Right kidney (tissue), 1 donor: ENCODE data around the gene AGBL4.
A peak's percentile ranks its signal among the peaks of the same experiment; 100 is the strongest.

ENCODE experiments used
- DNase-seq: peaks from one replicate; pipeline ENCODE4 v3.0.0-alpha.2; 2016

The AGBL4 gene

GRCh38 chr1:48939828-48940227 lies 1083.9 kb downstream of the AGBL4 start:
- DNase-seq: no peak

DNA sequence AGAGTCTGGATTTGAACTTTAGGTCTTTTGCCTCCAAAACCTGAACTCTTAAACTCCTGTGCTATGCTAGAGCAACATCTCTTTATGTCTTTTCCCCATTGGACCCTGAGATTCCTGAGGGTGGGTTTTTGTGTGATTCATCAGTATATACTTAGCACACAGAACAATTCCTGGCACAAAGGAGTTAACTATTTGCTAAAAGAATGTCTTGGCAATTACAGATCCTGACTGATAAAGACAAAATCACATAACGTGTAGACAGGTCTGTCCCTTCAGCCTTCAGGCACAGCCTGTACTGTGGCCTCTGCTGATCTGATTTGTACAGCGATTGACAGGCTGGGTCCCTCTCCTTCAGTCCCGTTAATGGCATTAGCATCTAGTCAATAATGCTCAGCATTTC lies 1084.7 kb downstream of the AGBL4 start:
- no peak for DNase-seq

- DNase-seq: no peak
Observed at GRCh38 chr1:48937732-48938131, 1086.0 kb downstream of the AGBL4 start.

DNA sequence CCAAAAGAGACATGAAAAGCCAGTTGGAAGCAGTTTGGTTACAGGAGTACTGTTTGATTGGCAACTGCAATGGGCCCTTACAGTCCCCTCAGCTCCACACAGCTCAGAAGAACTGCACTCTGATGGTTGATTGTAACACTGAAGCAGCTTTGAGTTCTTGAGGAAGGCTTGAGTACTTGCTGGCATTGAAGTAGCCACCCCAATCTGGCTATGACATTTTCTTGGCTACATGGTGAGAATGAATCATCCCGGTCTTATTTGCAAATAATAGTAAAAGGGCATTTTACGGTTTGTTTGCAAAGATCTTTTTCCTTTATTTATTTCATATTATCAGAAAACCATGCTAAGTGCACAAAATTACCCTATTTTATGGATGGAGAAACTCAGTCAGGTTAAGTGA lies 1087.3 kb downstream of the AGBL4 start:
- no peak for DNase-seq

GRCh38 chr1:48932366-48932765 lies 1091.4 kb downstream of the AGBL4 start:
- DNase-seq: no peak

GRCh38 chr1:48931506-48932192 lies 1092.1 kb downstream of the AGBL4 start:
- DNase-seq: no peak

DNA sequence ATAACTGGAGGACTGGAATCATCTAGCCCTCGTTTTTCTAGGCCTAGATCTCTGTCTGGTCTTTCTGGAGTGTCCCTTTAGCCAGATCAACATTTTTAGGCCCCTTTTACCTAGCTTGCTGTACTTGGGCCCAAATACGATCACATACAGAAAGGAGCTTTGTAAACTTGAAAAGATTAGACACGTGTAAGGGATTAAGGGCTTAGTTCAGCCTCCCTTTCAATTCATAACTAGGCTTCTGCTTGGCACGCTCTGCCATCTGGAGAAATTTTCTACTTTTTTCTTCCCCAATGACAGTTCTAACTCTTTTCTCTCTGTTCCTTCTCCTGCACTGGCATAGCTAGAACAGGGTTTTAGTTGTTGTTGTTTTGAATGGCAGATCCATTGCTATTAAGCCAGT lies 1093.7 kb downstream of the AGBL4 start:
- no peak for DNase-seq

DNA sequence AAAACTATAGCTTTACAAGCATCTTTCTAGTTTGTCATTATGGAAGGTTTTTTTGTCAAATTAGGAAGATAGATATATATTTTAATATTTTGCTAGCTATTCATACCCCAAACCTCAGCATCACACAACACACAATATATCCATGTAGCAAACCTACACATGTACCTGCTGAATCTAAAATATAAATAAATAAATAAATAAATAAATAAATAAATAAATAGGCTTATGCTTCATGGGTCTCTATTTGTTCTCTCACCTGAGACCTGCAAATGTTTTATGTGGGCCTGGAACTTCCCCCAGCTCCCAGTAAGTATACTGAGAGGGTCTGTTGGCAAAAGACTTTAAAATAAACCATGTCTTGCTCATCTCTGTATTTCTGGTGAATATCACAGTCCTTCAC lies 1099.7 kb downstream of the AGBL4 start:
- DNase-seq: no peak

GRCh38 chr1:48923116-48923515 lies 1100.6 kb downstream of the AGBL4 start:
- DNase-seq: no peak

GRCh38 chr1:48920851-48921250 lies 1102.9 kb downstream of the AGBL4 start:
- DNase-seq: no peak

- DNase-seq: no peak
Observed at GRCh38 chr1:48917901-48918603, 1105.7 kb downstream of the AGBL4 start.

DNA sequence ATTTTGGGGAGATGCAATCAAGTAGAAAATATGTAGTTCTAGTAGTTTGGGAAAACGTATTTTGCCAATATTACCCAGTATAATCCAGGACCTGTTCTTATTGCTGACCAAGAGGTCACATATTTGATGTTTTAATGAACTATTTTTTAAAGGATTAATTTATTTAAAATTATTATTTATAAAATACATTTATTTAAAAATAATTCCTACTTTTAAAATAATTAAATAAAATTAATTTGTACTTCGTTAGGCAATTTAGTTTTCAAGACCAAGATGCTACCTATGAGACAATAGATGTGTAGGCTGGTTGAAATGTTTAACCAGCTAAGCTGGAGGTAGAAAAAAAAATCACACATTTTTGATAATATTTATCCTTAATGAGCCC lies 1106.7 kb downstream of the AGBL4 start:
- DNase-seq: no peak

GRCh38 chr1:48916130-48917069 lies 1107.4 kb downstream of the AGBL4 start:
- DNase-seq: peak; percentile 33

- DNase-seq: no peak
Observed at GRCh38 chr1:48908606-48909005, 1115.1 kb downstream of the AGBL4 start.

- no peak for DNase-seq
Observed at GRCh38 chr1:48906729-48907128, 1117.0 kb downstream of the AGBL4 start.

GRCh38 chr1:48906164-48906563 lies 1117.6 kb downstream of the AGBL4 start:
- no peak for DNase-seq

GRCh38 chr1:48903291-48903690 lies 1120.5 kb downstream of the AGBL4 start:
- DNase-seq: no peak

DNA sequence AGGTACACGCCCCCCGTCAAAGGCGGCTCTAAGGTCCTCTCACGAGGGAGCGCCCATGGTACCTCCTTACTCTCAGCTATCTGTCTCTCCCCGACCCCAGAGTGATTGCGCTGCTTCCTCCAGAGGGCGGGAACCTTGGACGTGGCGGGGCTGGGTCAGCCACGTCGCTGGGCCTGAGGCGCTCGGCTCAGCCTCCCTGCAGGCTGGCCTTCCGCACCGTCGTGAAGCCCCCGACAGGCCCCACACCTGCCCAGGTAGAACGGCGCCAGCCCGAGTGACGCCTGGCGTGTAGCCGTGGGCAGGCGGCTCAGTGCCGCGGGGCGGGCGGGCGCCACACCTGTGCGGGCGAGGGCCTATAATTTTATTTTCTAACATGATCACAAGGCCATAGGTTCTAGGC lies 1124.9 kb downstream of the AGBL4 start:
- no peak for DNase-seq

DNA sequence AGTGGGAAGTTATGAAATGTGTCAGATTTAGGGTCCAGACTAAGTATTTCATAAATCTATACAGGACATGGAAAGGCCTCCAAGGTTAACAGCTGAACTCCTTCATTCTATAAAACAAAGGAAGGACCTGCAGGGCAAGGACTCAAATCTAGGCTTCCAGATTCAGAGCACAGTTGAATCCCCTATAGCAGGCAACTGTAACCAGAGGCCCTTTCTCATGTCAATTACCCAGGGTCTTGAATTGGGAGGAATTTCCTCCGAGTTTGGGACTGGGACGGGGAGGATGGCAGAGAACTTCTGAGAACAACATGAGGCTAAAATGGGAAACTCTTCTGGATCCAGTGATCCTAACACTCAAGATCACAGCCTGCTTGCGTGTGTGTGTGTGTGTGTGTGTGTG lies 1134.1 kb downstream of the AGBL4 start:
- no peak for DNase-seq

- no peak for DNase-seq
Observed at GRCh38 chr1:48889082-48889481, 1134.7 kb downstream of the AGBL4 start.

DNA sequence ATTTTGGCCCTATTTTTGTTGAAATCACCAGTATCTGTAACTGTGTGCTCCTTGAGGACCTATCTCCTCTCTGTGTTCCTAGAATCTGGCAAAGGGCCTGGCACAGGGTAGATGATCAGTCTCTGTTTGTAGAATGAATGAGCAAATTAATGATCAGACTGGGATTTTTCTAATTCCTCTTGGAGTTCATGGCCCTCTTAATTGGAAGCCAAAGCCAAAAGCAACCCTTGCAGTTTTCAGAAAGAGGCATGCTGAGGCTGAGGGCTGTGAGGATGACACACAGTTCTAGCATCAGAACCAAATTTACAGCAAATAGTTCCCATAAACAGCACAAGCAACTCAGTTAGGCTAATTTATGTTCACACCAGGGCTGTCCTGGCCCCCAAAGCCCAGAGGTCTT lies 1136.0 kb downstream of the AGBL4 start:
- no peak for DNase-seq

- no peak for DNase-seq
Observed at GRCh38 chr1:48882020-48882419, 1141.7 kb downstream of the AGBL4 start.
